ENCODE data around the gene SNAI3.

The SNAI3 gene

GRCh38 chr16:88697116-88697830 lies 11.0 kb upstream of the SNAI3 start:
- no peak for TF ChIP-seq CTCF (IDR thresholded peaks at IDR 0.05; ENCODE audit: low read depth, low read length)
- Histone ChIP-seq H3K27ac (no peak overlapping the region), H3K27me3 (ENCODE audit: insufficient read depth, low read depth, severe bottlenecking) (no peaks in the 10 kb centered on the region), H3K36me3 (no peaks in the 10 kb centered on the region; the same call in 1 of the 2 replicates), H3K4me3 (ENCODE audit: low read depth, low read length) (no peak overlapping the region), H3K9me3 (ENCODE audit: severe bottlenecking) (no peaks in the 10 kb centered on the region)
- no peak for DNase-seq

GRCh38 chr16:88696441-88696840 lies 10.1 kb upstream of the SNAI3 start:
- no peaks in the 10 kb centered on the region; the same call in 1 of the 2 replicates for H3K36me3 ChIP-seq
- H3K4me3 ChIP-seq (ENCODE audit: low read depth, low read length): no peak overlapping the region

GRCh38 chr16:88695753-88696152 lies 9.4 kb upstream of the SNAI3 start:
- DNase-seq: no peak
- TF ChIP-seq CTCF (IDR thresholded peaks at IDR 0.05; ENCODE audit: low read depth, low read length): no peak

More at GRCh38 chr16:88696441-88696840, 10.1 kb upstream of the SNAI3 start:
- no peak for TF ChIP-seq CTCF (IDR thresholded peaks at IDR 0.05; ENCODE audit: low read depth, low read length)
- no peak for DNase-seq
- H3K27me3 ChIP-seq (ENCODE audit: insufficient read depth, low read depth, severe bottlenecking): no peaks in the 10 kb centered on the region
- no peak overlapping the region for H3K27ac ChIP-seq
- no peaks in the 10 kb centered on the region for H3K9me3 ChIP-seq (ENCODE audit: severe bottlenecking)

GRCh38 chr16:88695218-88695617 lies 8.9 kb upstream of the SNAI3 start:
- Histone ChIP-seq H3K9me3 (ENCODE audit: severe bottlenecking) (no peaks in the 10 kb centered on the region), H3K36me3 (no peaks in the 10 kb centered on the region; the same call in 1 of the 2 replicates), H3K27me3 (ENCODE audit: insufficient read depth, low read depth, severe bottlenecking) (no peaks in the 10 kb centered on the region), H3K4me3 (ENCODE audit: low read depth, low read length) (no peak overlapping the region), H3K27ac (no peak overlapping the region)
- no peak for DNase-seq
- TF ChIP-seq CTCF (IDR thresholded peaks at IDR 0.05; ENCODE audit: low read depth, low read length): no peak

More at GRCh38 chr16:88695753-88696152, 9.4 kb upstream of the SNAI3 start:
- no peaks in the 10 kb centered on the region; the same call in 1 of the 2 replicates for H3K36me3 ChIP-seq
- H3K27me3 ChIP-seq (ENCODE audit: insufficient read depth, low read depth, severe bottlenecking): no peaks in the 10 kb centered on the region
- no peak overlapping the region for H3K27ac ChIP-seq
- H3K9me3 ChIP-seq (ENCODE audit: severe bottlenecking): no peaks in the 10 kb centered on the region
- H3K4me3 ChIP-seq (ENCODE audit: low read depth, low read length): no peak overlapping the region

GRCh38 chr16:88694221-88695087 lies 8.1 kb upstream of the SNAI3 start:
- TF ChIP-seq CTCF (IDR thresholded peaks at IDR 0.05; ENCODE audit: low read depth, low read length): no peak
- Histone ChIP-seq H3K27me3 (ENCODE audit: insufficient read depth, low read depth, severe bottlenecking) (no peaks in the 10 kb centered on the region), H3K27ac (no peak overlapping the region), H3K36me3 (no peaks in the 10 kb centered on the region; the same call in 1 of the 2 replicates), H3K9me3 (ENCODE audit: severe bottlenecking) (no peaks in the 10 kb centered on the region), H3K4me3 (ENCODE audit: low read depth, low read length) (no peak overlapping the region)
- DNase-seq: no peak
